ENCODE results near the gene CDH15.
A peak's percentile ranks its signal among the peaks of the same experiment; 100 is the strongest.

Gene CDH15

GRCh38 chr16:89172171-89172527, 601 bp downstream of the CDH15 start:
- ChIA-PET POLR2A (ENCODE audit: low non-redundant PET) (no interaction called here), CTCF (no interaction called here)
- no peak for TF ChIP-seq CTCF (conservative IDR thresholded peaks at IDR 0.05; ENCODE audit: low read depth)
- no peak for DNase-seq (ENCODE audit: low spot score)
- H3K27ac ChIP-seq = no peak overlapping the region

- DNase-seq (ENCODE audit: low spot score) = no peak
- no peak overlapping the region for H3K27ac ChIP-seq
- ChIA-PET CTCF (interaction anchor here (0.9 kb wide), 1 partner anchor 31 kb away, joined by 3 read pairs; no protein-coding TSS in a partner anchor), POLR2A (ENCODE audit: low non-redundant PET) (no interaction called here)
- TF ChIP-seq CTCF (conservative IDR thresholded peaks at IDR 0.05; ENCODE audit: low read depth) = no peak
These were observed 1.1 kb downstream of the CDH15 start for GRCh38 chr16:89172528-89173173.

- no peak for TF ChIP-seq CTCF (conservative IDR thresholded peaks at IDR 0.05; ENCODE audit: low read depth)
- POLR2A ChIA-PET (ENCODE audit: low non-redundant PET) = no interaction called here
- H3K27ac ChIP-seq = no peak overlapping the region
- CTCF ChIA-PET = interaction anchor here (0.9 kb wide), 1 partner anchor 30 kb away, joined by 3 read pairs; no protein-coding TSS in a partner anchor
- DNase-seq (ENCODE audit: low spot score) = no peak
These were observed 1.8 kb downstream of the CDH15 start for GRCh38 chr16:89173174-89173921.

GRCh38 chr16:89174055-89174827, 2.7 kb downstream of the CDH15 start:
- ChIA-PET POLR2A (ENCODE audit: low non-redundant PET) (no interaction called here), CTCF (no interaction called here)
- TF ChIP-seq CTCF (conservative IDR thresholded peaks at IDR 0.05; ENCODE audit: low read depth) = no peak
- DNase-seq (ENCODE audit: low spot score) = no peak
- no peak overlapping the region for H3K27ac ChIP-seq

GRCh38 chr16:89174877-89175276, 3.3 kb downstream of the CDH15 start:
- no peak for TF ChIP-seq CTCF (conservative IDR thresholded peaks at IDR 0.05; ENCODE audit: low read depth)

More at GRCh38 chr16:89174877-89175276, 3.3 kb downstream of the CDH15 start:
- CTCF ChIA-PET = no interaction called here
- H3K27ac ChIP-seq = peak overlapping the region; percentile 13; the same call in 1 of the 2 replicates
- POLR2A ChIA-PET (ENCODE audit: low non-redundant PET) = no interaction called here
- no peak for DNase-seq (ENCODE audit: low spot score)
